PC-3 (cell line): Measurements from ENCODE around the gene SMAD7. TPM values are rescaled to one million over a fixed set of nuclear protein-coding genes. Genes with fewer than 3 reads are reported as not detected.

ENCODE experiments used
- ATAC-seq: fragments of 200-7000 bp; cut with Tn5 transposase; 2 replicates; pipeline ENCODE4 v1.9.1; 2020; ENCODE audit warnings: mild to moderate bottlenecking, moderate library complexity
- BruUV-seq: library from RNA; stranded (reverse); fragments of 400-500 nt; replicated peaks from 2 replicates; lab custom pipeline; 2021; lab: Mats Ljungman, UMichigan
- CTCF ChIA-PET: fragments of 300-600 bp; sonication (Branson Sonifier 250); formaldehyde crosslinking; loops from one replicate; lab custom pipeline; 2022; ENCODE audit warnings: antibody characterized with exemption; lab: Charles Lee
- POLR2A ChIA-PET: fragments of 300-600 bp; sonication (Branson Sonifier 250); formaldehyde crosslinking; loops from one replicate; lab custom pipeline; 2022; ENCODE audit warnings: antibody characterized with exemption; ENCODE audit not compliant: unreplicated experiment; lab: Charles Lee
- DNase-seq: peaks from one replicate; pipeline ENCODE4 v3.0.0-alpha.2; 2015
- H2AFZ ChIP-seq: fragments of 300-600 bp; sonication (generic); 2 replicates; pipeline ENCODE4 v1.6.0; 2016; ENCODE audit warnings: antibody characterized with exemption, low read length
- H3F3A ChIP-seq: fragments of 300-600 bp; sonication (generic); one replicate; pipeline ENCODE4 v1.6.0; 2017; ENCODE audit warnings: antibody characterized with exemption, low read length, control low read depth, mild to moderate bottlenecking; ENCODE audit not compliant: unreplicated experiment
- H3K27ac ChIP-seq: fragments of 300-600 bp; sonication (generic); 2 replicates; pipeline ENCODE4 v1.5.1; 2016; ENCODE audit warnings: mild to moderate bottlenecking, low read length
- H3K27me3 ChIP-seq: fragments of 300-600 bp; sonication (generic); 2 replicates; pipeline ENCODE4 v1.6.1; 2016; ENCODE audit warnings: low read length, mixed read lengths
- H3K36me3 ChIP-seq: fragments of 300-600 bp; sonication (generic); 2 replicates; pipeline ENCODE4 v1.6.1; 2016; ENCODE audit warnings: low read depth, mixed run types, low read length, mixed read lengths
- H3K4me1 ChIP-seq: fragments of 300-600 bp; sonication (generic); 2 replicates; pipeline ENCODE4 v1.5.1; 2016; ENCODE audit warnings: low read length; ENCODE audit not compliant: insufficient read depth
- H3K4me2 ChIP-seq: fragments of 300-600 bp; sonication (generic); 2 replicates; pipeline ENCODE4 v1.6.0; 2016; ENCODE audit warnings: low read length
- H3K4me3 ChIP-seq: fragments of 300-600 bp; sonication (generic); 2 replicates; pipeline ENCODE4 v1.5.1; 2016; ENCODE audit warnings: mild to moderate bottlenecking, low read length, mixed read lengths
- H3K79me2 ChIP-seq: fragments of 300-600 bp; sonication (generic); 2 replicates; pipeline ENCODE4 v1.6.1; 2017; ENCODE audit warnings: low read length, mixed read lengths
- H3K9ac ChIP-seq: fragments of 300-600 bp; sonication (generic); 2 replicates; pipeline ENCODE4 v1.6.0; 2016; ENCODE audit warnings: mild to moderate bottlenecking, low read length
- H3K9me2 ChIP-seq: fragments of 300-600 bp; sonication (generic); replicated peaks from 2 replicates; pipeline ENCODE4 v1.6.1; 2016; ENCODE audit warnings: mixed run types, low read length, mixed read lengths
- H3K9me3 ChIP-seq: fragments of 300-600 bp; sonication (generic); 2 replicates; pipeline ENCODE4 v1.6.1; 2016; ENCODE audit warnings: low read length, mixed read lengths
- H4K20me1 ChIP-seq: fragments of 300-600 bp; sonication (generic); 2 replicates; pipeline ENCODE4 v1.6.1; 2016; ENCODE audit warnings: low read length, mixed read lengths
- EZH2 ChIP-seq: fragments of 300-600 bp; sonication (generic); IDR thresholded peaks from one replicate; pipeline ENCODE4 v1.6.1; 2017; ENCODE audit warnings: antibody characterized with exemption, mild to moderate bottlenecking, low read length; ENCODE audit not compliant: unreplicated experiment
- EZH2phosphoT487 ChIP-seq: fragments of 300-600 bp; sonication (generic); IDR thresholded peaks from 2 replicates; pipeline ENCODE4 v1.6.1; 2018; ENCODE audit warnings: mild to moderate bottlenecking, antibody characterized with exemption, low read length, borderline replicate concordance
- intact Hi-C: fragments of 100-400 bp; cut with micrococcal nuclease; formaldehyde crosslinking; loops from 2 replicates; pipeline ENCODE4 v1.9.0; 2023
- total RNA-seq: library from RNA; depleted of rRNA; stranded (reverse); fragments of >200 nt; gene quantifications from 2 replicates; pipeline ENCODE4 v1.2.3, GENCODE V29; 2014
- TF ChIP-seq, protein P1 (sequence below): fragments of 300-600 bp; sonication (generic); conservative IDR thresholded peaks from 2 replicates; pipeline ENCODE4 v1.5.1; 2017; ENCODE audit warnings: antibody characterized with exemption, low read depth, mild to moderate bottlenecking, low read length

Gene SMAD7
- total RNA-seq, 1 experiment from 2014 or later: 9.4 TPM

DNA sequence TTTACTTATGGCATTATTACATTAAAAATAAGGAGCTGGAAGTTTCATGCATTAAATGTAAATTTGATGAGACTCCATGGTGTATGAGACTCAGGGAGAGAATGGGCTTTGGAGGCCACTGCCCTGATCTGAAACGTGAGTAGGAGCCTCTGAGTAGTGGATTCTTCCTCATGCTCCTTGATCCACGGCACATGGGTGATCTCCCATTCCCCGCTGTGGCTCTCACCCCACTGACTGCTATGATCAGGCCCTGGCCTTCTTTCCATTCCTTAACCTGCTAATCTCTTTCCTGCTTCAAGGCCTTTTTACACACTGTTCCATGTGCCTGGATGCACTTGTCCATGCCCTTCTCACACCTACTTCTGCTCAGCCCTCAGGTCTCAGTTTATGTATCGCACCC lies 68.4 kb downstream of the SMAD7 start:
- ATAC-seq: no peak
- no peaks in the 10 kb centered on the region for H4K20me1 ChIP-seq
- no peaks in the 10 kb centered on the region for H3K36me3 ChIP-seq
- H3K27me3 ChIP-seq: no peaks in the 10 kb centered on the region
- intact Hi-C loops: no loop called here
- H3K9me3 ChIP-seq: no peaks in the 10 kb centered on the region
- no peaks in the 10 kb centered on the region for H3K9me2 ChIP-seq
- H3K4me1 ChIP-seq: no peaks in the 10 kb centered on the region
- no peak overlapping the region for H3K9ac ChIP-seq
- no peak overlapping the region for H3K27ac ChIP-seq
- no peak overlapping the region for H2AFZ ChIP-seq
- DNase-seq: no peak
- POLR2A ChIA-PET: no interaction called here
- H3K79me2 ChIP-seq: no peaks in the 10 kb centered on the region
- H3K4me3 ChIP-seq: no peak overlapping the region
- BruUV-seq: no TSS peak
- CTCF ChIA-PET: no interaction called here
- TF ChIP-seq EZH2phosphoT487: no peak
- TF ChIP-seq, protein P1, sequence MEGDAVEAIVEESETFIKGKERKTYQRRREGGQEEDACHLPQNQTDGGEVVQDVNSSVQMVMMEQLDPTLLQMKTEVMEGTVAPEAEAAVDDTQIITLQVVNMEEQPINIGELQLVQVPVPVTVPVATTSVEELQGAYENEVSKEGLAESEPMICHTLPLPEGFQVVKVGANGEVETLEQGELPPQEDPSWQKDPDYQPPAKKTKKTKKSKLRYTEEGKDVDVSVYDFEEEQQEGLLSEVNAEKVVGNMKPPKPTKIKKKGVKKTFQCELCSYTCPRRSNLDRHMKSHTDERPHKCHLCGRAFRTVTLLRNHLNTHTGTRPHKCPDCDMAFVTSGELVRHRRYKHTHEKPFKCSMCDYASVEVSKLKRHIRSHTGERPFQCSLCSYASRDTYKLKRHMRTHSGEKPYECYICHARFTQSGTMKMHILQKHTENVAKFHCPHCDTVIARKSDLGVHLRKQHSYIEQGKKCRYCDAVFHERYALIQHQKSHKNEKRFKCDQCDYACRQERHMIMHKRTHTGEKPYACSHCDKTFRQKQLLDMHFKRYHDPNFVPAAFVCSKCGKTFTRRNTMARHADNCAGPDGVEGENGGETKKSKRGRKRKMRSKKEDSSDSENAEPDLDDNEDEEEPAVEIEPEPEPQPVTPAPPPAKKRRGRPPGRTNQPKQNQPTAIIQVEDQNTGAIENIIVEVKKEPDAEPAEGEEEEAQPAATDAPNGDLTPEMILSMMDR: no peak
- TF ChIP-seq EZH2: no peak
- no peak overlapping the region for H3K4me2 ChIP-seq
- H3F3A ChIP-seq: no peaks in the 10 kb centered on the region

GRCh38 chr18:48880931-48881330 lies 69.8 kb downstream of the SMAD7 start:
- TF ChIP-seq, protein P1: no peak
- no peak for TF ChIP-seq EZH2
- no peak for TF ChIP-seq EZH2phosphoT487
- no peak overlapping the region for H3K4me2 ChIP-seq
- H3K4me3 ChIP-seq: no peak overlapping the region
- no peaks in the 10 kb centered on the region for H3K79me2 ChIP-seq
- no peaks in the 10 kb centered on the region for H3K9me2 ChIP-seq
- H2AFZ ChIP-seq: no peak overlapping the region
- DNase-seq (no peak), ATAC-seq (no peak)
- no peak overlapping the region for H3K27ac ChIP-seq
- no peaks in the 10 kb centered on the region for H3K27me3 ChIP-seq
- ChIA-PET CTCF (no interaction called here), POLR2A (no interaction called here)
- no peaks in the 10 kb centered on the region for H4K20me1 ChIP-seq
- H3F3A ChIP-seq: no peaks in the 10 kb centered on the region
- H3K9me3 ChIP-seq: no peaks in the 10 kb centered on the region
- H3K9ac ChIP-seq: no peak overlapping the region
- intact Hi-C loops: no loop called here
- no peaks in the 10 kb centered on the region for H3K4me1 ChIP-seq
- BruUV-seq: no TSS peak
- no peaks in the 10 kb centered on the region for H3K36me3 ChIP-seq

DNA sequence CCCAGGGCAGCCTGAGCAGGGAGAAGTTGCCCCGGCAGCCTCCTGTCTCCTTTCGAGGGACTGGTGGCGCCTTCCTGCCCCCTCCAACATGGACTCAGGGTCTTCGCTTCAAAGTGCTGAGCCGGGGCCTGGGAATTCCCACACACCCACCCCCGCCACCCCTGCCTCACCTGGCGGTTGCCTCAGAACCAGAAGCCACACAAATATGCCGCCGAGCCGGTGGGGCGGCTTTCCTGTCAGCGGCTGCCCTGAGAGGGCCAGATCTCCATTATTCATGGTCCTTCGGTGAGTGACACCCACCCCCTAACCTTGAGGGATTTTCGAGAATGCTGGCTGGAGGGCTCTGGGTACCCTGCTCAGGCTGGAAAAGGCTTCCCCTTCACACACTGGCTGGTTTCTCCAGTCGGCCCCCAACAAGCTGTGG lies 71.7 kb downstream of the SMAD7 start:
- no peaks in the 10 kb centered on the region for H4K20me1 ChIP-seq

More for the DNA sequence above, 71.7 kb downstream of the SMAD7 start:
- no peaks in the 10 kb centered on the region for H3K36me3 ChIP-seq
- H3F3A ChIP-seq: no peaks in the 10 kb centered on the region
- H3K4me2 ChIP-seq: no peak overlapping the region
- TF ChIP-seq EZH2phosphoT487 (no peak), EZH2 (no peak)
- TF ChIP-seq, protein P1: no peak
- no peaks in the 10 kb centered on the region for H3K79me2 ChIP-seq
- ChIA-PET POLR2A (no interaction called here), CTCF (no interaction called here)
- intact Hi-C loops: no loop called here
- DNase-seq (no peak), ATAC-seq (no peak)
- no peaks in the 10 kb centered on the region for H3K9me3 ChIP-seq
- H3K4me1 ChIP-seq: no peaks in the 10 kb centered on the region
- H3K9me2 ChIP-seq: no peaks in the 10 kb centered on the region
- H3K27ac ChIP-seq: no peak overlapping the region
- H3K4me3 ChIP-seq: no peak overlapping the region
- no peak overlapping the region for H3K9ac ChIP-seq
- no peaks in the 10 kb centered on the region for H3K27me3 ChIP-seq
- BruUV-seq: no TSS peak
- H2AFZ ChIP-seq: no peak overlapping the region
